ENCODE data around the gene ZNF165.
"Not testable (repeated sequence)": the region's sequence is repeated elsewhere in the genome, so short reads cannot be mapped to it uniquely, and the experiment has no call there.

ZNF165 gene

GRCh38 chr6:28089054-28089453 lies 8.7 kb downstream of the ZNF165 start:
- no peaks in the 10 kb centered on the region for H3K27me3 ChIP-seq (ENCODE audit: control insufficient read depth, insufficient read depth, low read length)
- H3K36me3 ChIP-seq (ENCODE audit: control insufficient read depth, insufficient read depth, low read length) = peaks cover 30% of the 10 kb centered on the region
- H3K4me1 ChIP-seq (ENCODE audit: control insufficient read depth, insufficient read depth, low read length) = no peaks in the 10 kb centered on the region
- H3K9me3 ChIP-seq (ENCODE audit: control insufficient read depth, insufficient read depth, low read length) = peaks cover 5% of the 10 kb centered on the region
- DNase-seq (ENCODE audit: low read depth, low spot score) = no peak
- no peak overlapping the region for H3K4me3 ChIP-seq (ENCODE audit: low read length)
- no peak overlapping the region for H3K27ac ChIP-seq (ENCODE audit: low read length)
- no CpG with 5 or more reads among the region's 5 CpGs for WGBS (ENCODE audit: insufficient coverage, insufficient read length)

- Histone ChIP-seq H3K4me3 (ENCODE audit: low read length) (no peak overlapping the region), H3K27ac (ENCODE audit: low read length) (no peak overlapping the region), H3K27me3 (ENCODE audit: control insufficient read depth, insufficient read depth, low read length) (no peaks in the 10 kb centered on the region), H3K9me3 (ENCODE audit: control insufficient read depth, insufficient read depth, low read length) (peaks cover 5% of the 10 kb centered on the region), H3K36me3 (ENCODE audit: control insufficient read depth, insufficient read depth, low read length) (peaks cover 23% of the 10 kb centered on the region), H3K4me1 (ENCODE audit: control insufficient read depth, insufficient read depth, low read length) (no peaks in the 10 kb centered on the region)
- WGBS (ENCODE audit: insufficient coverage, insufficient read length) = no CpG with 5 or more reads among the region's 33 CpGs
- no peak for DNase-seq (ENCODE audit: low read depth, low spot score)
Measured at GRCh38 chr6:28090917-28091586, 10.7 kb downstream of the ZNF165 start.

- H3K27ac ChIP-seq (ENCODE audit: low read length); H3K9me3 ChIP-seq (ENCODE audit: control insufficient read depth, insufficient read depth, low read length); H3K36me3 ChIP-seq (ENCODE audit: control insufficient read depth, insufficient read depth, low read length); H3K4me3 ChIP-seq (ENCODE audit: low read length); H3K4me1 ChIP-seq (ENCODE audit: control insufficient read depth, insufficient read depth, low read length); DNase-seq (ENCODE audit: low read depth, low spot score); H3K27me3 ChIP-seq (ENCODE audit: control insufficient read depth, insufficient read depth, low read length): not testable (repeated sequence)
- no CpG with 5 or more reads among the region's 7 CpGs for WGBS (ENCODE audit: insufficient coverage, insufficient read length)
Measured at GRCh38 chr6:28102222-28102621, 21.9 kb downstream of the ZNF165 start.

GRCh38 chr6:28102699-28103098 lies 22.3 kb downstream of the ZNF165 start:
- not testable (repeated sequence) for H3K27ac ChIP-seq (ENCODE audit: low read length); H3K36me3 ChIP-seq (ENCODE audit: control insufficient read depth, insufficient read depth, low read length); H3K4me1 ChIP-seq (ENCODE audit: control insufficient read depth, insufficient read depth, low read length); DNase-seq (ENCODE audit: low read depth, low spot score); H3K9me3 ChIP-seq (ENCODE audit: control insufficient read depth, insufficient read depth, low read length); H3K27me3 ChIP-seq (ENCODE audit: control insufficient read depth, insufficient read depth, low read length); H3K4me3 ChIP-seq (ENCODE audit: low read length)

- Histone ChIP-seq H3K36me3 (ENCODE audit: control insufficient read depth, insufficient read depth, low read length) (no peaks in the 10 kb centered on the region), H3K9me3 (ENCODE audit: control insufficient read depth, insufficient read depth, low read length) (no peaks in the 10 kb centered on the region), H3K4me3 (ENCODE audit: low read length) (peak overlapping the region; percentile 79), H3K4me1 (ENCODE audit: control insufficient read depth, insufficient read depth, low read length) (no peaks in the 10 kb centered on the region), H3K27ac (ENCODE audit: low read length) (no peak overlapping the region), H3K27me3 (ENCODE audit: control insufficient read depth, insufficient read depth, low read length) (no peaks in the 10 kb centered on the region)
- WGBS (ENCODE audit: insufficient coverage, insufficient read length) = no CpG with 5 or more reads among the region's 54 CpGs
- DNase-seq (ENCODE audit: low read depth, low spot score) = peak; percentile 77
Measured at GRCh38 chr6:28104392-28105244, 24.2 kb downstream of the ZNF165 start.

- no peak for DNase-seq (ENCODE audit: low read depth, low spot score)
- Histone ChIP-seq H3K4me1 (ENCODE audit: control insufficient read depth, insufficient read depth, low read length) (no peaks in the 10 kb centered on the region), H3K4me3 (ENCODE audit: low read length) (peak overlapping the region; percentile 79; the same call in 1 of the 2 replicates), H3K27me3 (ENCODE audit: control insufficient read depth, insufficient read depth, low read length) (no peaks in the 10 kb centered on the region), H3K36me3 (ENCODE audit: control insufficient read depth, insufficient read depth, low read length) (no peaks in the 10 kb centered on the region), H3K27ac (ENCODE audit: low read length) (no peak overlapping the region), H3K9me3 (ENCODE audit: control insufficient read depth, insufficient read depth, low read length) (no peaks in the 10 kb centered on the region)
- no CpG with 5 or more reads among the region's 5 CpGs for WGBS (ENCODE audit: insufficient coverage, insufficient read length)
Measured at GRCh38 chr6:28105245-28105639, 24.9 kb downstream of the ZNF165 start.

GRCh38 chr6:28107506-28107905 lies 27.1 kb downstream of the ZNF165 start:
- WGBS (ENCODE audit: insufficient coverage, insufficient read length) = no CpG with 5 or more reads among the region's 3 CpGs
- Histone ChIP-seq H3K4me1 (ENCODE audit: control insufficient read depth, insufficient read depth, low read length) (no peaks in the 10 kb centered on the region), H3K27ac (ENCODE audit: low read length) (no peak overlapping the region)

GRCh38 chr6:28111964-28112363 lies 31.6 kb downstream of the ZNF165 start:
- Histone ChIP-seq H3K27ac (ENCODE audit: low read length) (no peak overlapping the region), H3K4me3 (ENCODE audit: low read length) (no peak overlapping the region), H3K27me3 (ENCODE audit: control insufficient read depth, insufficient read depth, low read length) (no peaks in the 10 kb centered on the region), H3K9me3 (ENCODE audit: control insufficient read depth, insufficient read depth, low read length) (no peaks in the 10 kb centered on the region), H3K4me1 (ENCODE audit: control insufficient read depth, insufficient read depth, low read length) (no peaks in the 10 kb centered on the region), H3K36me3 (ENCODE audit: control insufficient read depth, insufficient read depth, low read length) (no peaks in the 10 kb centered on the region)
- no peak for DNase-seq (ENCODE audit: low read depth, low spot score)
- no CpG with 5 or more reads among the region's 3 CpGs for WGBS (ENCODE audit: insufficient coverage, insufficient read length)

More at GRCh38 chr6:28107506-28107905, 27.1 kb downstream of the ZNF165 start:
- Histone ChIP-seq H3K27me3 (ENCODE audit: control insufficient read depth, insufficient read depth, low read length) (no peaks in the 10 kb centered on the region), H3K4me3 (ENCODE audit: low read length) (no peak overlapping the region), H3K9me3 (ENCODE audit: control insufficient read depth, insufficient read depth, low read length) (no peaks in the 10 kb centered on the region), H3K36me3 (ENCODE audit: control insufficient read depth, insufficient read depth, low read length) (no peaks in the 10 kb centered on the region)
- no peak for DNase-seq (ENCODE audit: low read depth, low spot score)

GRCh38 chr6:28115799-28116198 lies 35.4 kb downstream of the ZNF165 start:
- no peaks in the 10 kb centered on the region for H3K27me3 ChIP-seq (ENCODE audit: control insufficient read depth, insufficient read depth, low read length)
- DNase-seq (ENCODE audit: low read depth, low spot score) = no peak
- WGBS (ENCODE audit: insufficient coverage, insufficient read length) = no CpG with 5 or more reads among the region's 2 CpGs
- no peaks in the 10 kb centered on the region for H3K36me3 ChIP-seq (ENCODE audit: control insufficient read depth, insufficient read depth, low read length)
- H3K9me3 ChIP-seq (ENCODE audit: control insufficient read depth, insufficient read depth, low read length) = no peaks in the 10 kb centered on the region
- no peak overlapping the region for H3K27ac ChIP-seq (ENCODE audit: low read length)
- H3K4me3 ChIP-seq (ENCODE audit: low read length) = no peak overlapping the region
- no peaks in the 10 kb centered on the region for H3K4me1 ChIP-seq (ENCODE audit: control insufficient read depth, insufficient read depth, low read length)

- Histone ChIP-seq H3K4me1 (ENCODE audit: control insufficient read depth, insufficient read depth, low read length) (no peaks in the 10 kb centered on the region), H3K27ac (ENCODE audit: low read length) (no peak overlapping the region), H3K36me3 (ENCODE audit: control insufficient read depth, insufficient read depth, low read length) (no peaks in the 10 kb centered on the region), H3K27me3 (ENCODE audit: control insufficient read depth, insufficient read depth, low read length) (no peaks in the 10 kb centered on the region), H3K4me3 (ENCODE audit: low read length) (no peak overlapping the region), H3K9me3 (ENCODE audit: control insufficient read depth, insufficient read depth, low read length) (no peaks in the 10 kb centered on the region)
- no CpG with 5 or more reads among the region's 2 CpGs for WGBS (ENCODE audit: insufficient coverage, insufficient read length)
- no peak for DNase-seq (ENCODE audit: low read depth, low spot score)
Measured at GRCh38 chr6:28117386-28118050, 37.1 kb downstream of the ZNF165 start.
